PC-9 (cell line): ENCODE measurements around the gene PTTG1IP.

Experiments used
- EZH2 ChIP-seq: fragments of 200-600 bp; sonication (generic); IDR thresholded peaks from 2 replicates; pipeline ENCODE4 v1.8.0; 2017; ENCODE audit warnings: antibody characterized with exemption, low read depth
- TF ChIP-seq, protein P1 (sequence below): fragments of 200-600 bp; sonication (generic); conservative IDR thresholded peaks from 2 replicates; pipeline ENCODE4 v1.6.1; 2017; ENCODE audit warnings: mixed run types, antibody characterized with exemption, mild to moderate bottlenecking, moderate library complexity

DNA sequence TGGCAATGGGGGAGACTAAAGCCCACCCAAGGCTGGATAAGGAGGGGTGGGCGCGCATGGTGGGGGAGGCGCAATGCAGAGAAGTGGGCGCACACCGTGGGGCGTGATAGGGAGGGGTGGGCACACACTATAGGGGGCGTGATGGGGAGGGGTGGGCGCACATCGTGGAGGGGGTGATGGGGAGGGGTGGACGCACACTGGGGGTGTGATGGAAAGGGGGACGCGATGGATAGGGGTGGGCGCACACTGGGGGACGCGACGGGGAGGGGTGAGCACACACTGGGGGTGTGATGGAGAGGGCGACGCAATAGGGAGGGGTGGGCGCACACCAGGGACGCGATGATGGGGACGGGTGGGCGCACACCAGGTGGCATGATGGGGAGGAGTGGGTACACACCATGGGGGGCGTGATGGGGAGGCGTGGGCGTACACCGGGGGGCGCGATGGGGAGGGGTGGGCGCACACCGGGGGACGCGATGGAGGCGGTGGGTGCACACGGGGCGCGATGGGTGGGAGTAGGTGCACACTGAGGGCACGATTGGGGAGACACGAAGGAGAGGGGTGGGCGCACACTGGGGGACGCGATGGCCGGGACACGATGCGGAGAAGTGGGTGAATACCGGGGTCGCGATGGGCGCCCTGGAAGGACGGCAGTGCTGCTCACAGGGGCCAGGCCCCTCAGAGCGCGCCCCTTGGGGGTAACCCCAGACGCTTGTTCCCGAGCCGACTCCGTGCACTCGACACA lies 56.6 kb downstream of the PTTG1IP start:
- TF ChIP-seq, protein P1, sequence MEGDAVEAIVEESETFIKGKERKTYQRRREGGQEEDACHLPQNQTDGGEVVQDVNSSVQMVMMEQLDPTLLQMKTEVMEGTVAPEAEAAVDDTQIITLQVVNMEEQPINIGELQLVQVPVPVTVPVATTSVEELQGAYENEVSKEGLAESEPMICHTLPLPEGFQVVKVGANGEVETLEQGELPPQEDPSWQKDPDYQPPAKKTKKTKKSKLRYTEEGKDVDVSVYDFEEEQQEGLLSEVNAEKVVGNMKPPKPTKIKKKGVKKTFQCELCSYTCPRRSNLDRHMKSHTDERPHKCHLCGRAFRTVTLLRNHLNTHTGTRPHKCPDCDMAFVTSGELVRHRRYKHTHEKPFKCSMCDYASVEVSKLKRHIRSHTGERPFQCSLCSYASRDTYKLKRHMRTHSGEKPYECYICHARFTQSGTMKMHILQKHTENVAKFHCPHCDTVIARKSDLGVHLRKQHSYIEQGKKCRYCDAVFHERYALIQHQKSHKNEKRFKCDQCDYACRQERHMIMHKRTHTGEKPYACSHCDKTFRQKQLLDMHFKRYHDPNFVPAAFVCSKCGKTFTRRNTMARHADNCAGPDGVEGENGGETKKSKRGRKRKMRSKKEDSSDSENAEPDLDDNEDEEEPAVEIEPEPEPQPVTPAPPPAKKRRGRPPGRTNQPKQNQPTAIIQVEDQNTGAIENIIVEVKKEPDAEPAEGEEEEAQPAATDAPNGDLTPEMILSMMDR = no peak
- no peak for TF ChIP-seq EZH2
